IMR-90 (cell line): ENCODE results near the gene C15orf39. TPM values are rescaled to one million over a fixed set of nuclear protein-coding genes. Genes with fewer than 3 reads are reported as not detected.

Experiments
- ATAC-seq: fragments of 200-7000 bp; cut with Tn5 transposase; 2 replicates; pipeline ENCODE4 v1.9.1; 2020; ENCODE audit warnings: low read depth, mild to moderate bottlenecking, moderate library complexity
- BruUV-seq: library from RNA; stranded (reverse); fragments of 400-500 nt; replicated peaks from 2 replicates; lab custom pipeline; 2021; lab: Mats Ljungman, UMichigan
- CTCF ChIA-PET: fragments of 300-600 bp; formaldehyde crosslinking; extraction: SDS; loops from one replicate; lab custom pipeline; 2021; ENCODE audit warnings: antibody characterized with exemption; lab: Yijun Ruan, JAX
- POLR2A ChIA-PET: fragments of 300-600 bp; sonication (Branson Sonifier 250); formaldehyde crosslinking; loops from one replicate; lab custom pipeline; 2022; ENCODE audit warnings: antibody characterized with exemption; ENCODE audit not compliant: unreplicated experiment; lab: Charles Lee
- DNase-seq: peaks from one replicate; pipeline ENCODE4 v3.0.0; 2013
- H2AFZ ChIP-seq: replicated peaks from 2 replicates; pipeline ENCODE3; 2013; ENCODE audit warnings: low read length, mild to moderate bottlenecking; ENCODE audit not compliant: poor library complexity
- H2AK5ac ChIP-seq: 2 replicates; pipeline ENCODE4 v1.6.1; 2013; ENCODE audit warnings: low read depth, low read length, inconsistent platforms
- H2AK9ac ChIP-seq: replicated peaks from 2 replicates; pipeline ENCODE3; 2013; ENCODE audit warnings: mild to moderate bottlenecking, low read depth, low read length, moderate library complexity; ENCODE audit not compliant: poor library complexity
- H2BK120ac ChIP-seq: 2 replicates; pipeline ENCODE4 v1.6.1; 2013; ENCODE audit warnings: low read depth, low read length, inconsistent platforms
- H2BK15ac ChIP-seq: 3 replicates; pipeline ENCODE4 v1.6.1; 2013; ENCODE audit warnings: low read depth, low read length, inconsistent platforms
- H2BK20ac ChIP-seq: 2 replicates; pipeline ENCODE4 v1.6.1; 2013; ENCODE audit warnings: low read depth, mild to moderate bottlenecking, inconsistent platforms, low read length, moderate library complexity
- H2BK5ac ChIP-seq: 2 replicates; pipeline ENCODE4 v1.6.1; 2013; ENCODE audit warnings: mild to moderate bottlenecking, low read depth, low read length, inconsistent platforms; ENCODE audit not compliant: poor library complexity, severe bottlenecking
- H3K14ac ChIP-seq: replicated peaks from 2 replicates; pipeline ENCODE4 v1.6.1; 2013; ENCODE audit warnings: low read depth, low read length, inconsistent platforms
- H3K18ac ChIP-seq: 2 replicates; pipeline ENCODE4 v1.6.1; 2013; ENCODE audit warnings: low read depth, low read length, control low read depth
- H3K23ac ChIP-seq: 2 replicates; pipeline ENCODE4 v1.6.1; 2013; ENCODE audit warnings: low read depth, low read length, inconsistent platforms
- H3K27ac ChIP-seq: 2 replicates; pipeline ENCODE4 v1.5.1; 2013; ENCODE audit warnings: mild to moderate bottlenecking, control low read depth, low read length; ENCODE audit not compliant: insufficient read depth
- H3K27me3 ChIP-seq: 2 replicates; pipeline ENCODE4 v1.6.1; 2013; ENCODE audit warnings: low read length; ENCODE audit not compliant: control insufficient read depth, insufficient read depth
- H3K36me3 ChIP-seq: 2 replicates; pipeline ENCODE4 v1.6.1; 2013; ENCODE audit warnings: low read length, mixed read lengths; ENCODE audit not compliant: control insufficient read depth, insufficient read depth
- H3K4ac ChIP-seq: 2 replicates; pipeline ENCODE4 v1.6.1; 2013; ENCODE audit warnings: low read depth, low read length, inconsistent platforms
- H3K4me1 ChIP-seq: 2 replicates; pipeline ENCODE4 v1.6.1; 2013; ENCODE audit warnings: low read length, mixed read lengths; ENCODE audit not compliant: control insufficient read depth, insufficient read depth
- H3K4me2 ChIP-seq: 2 replicates; pipeline ENCODE4 v1.6.1; 2013; ENCODE audit warnings: low read depth, mild to moderate bottlenecking, control low read depth, low read length, moderate library complexity
- H3K4me3 ChIP-seq: 2 replicates; pipeline ENCODE4 v1.5.1; 2013; ENCODE audit warnings: low read depth, mild to moderate bottlenecking, control low read depth, low read length, moderate library complexity; ENCODE audit not compliant: insufficient read depth
- H3K56ac ChIP-seq: 2 replicates; pipeline ENCODE4 v1.6.1; 2013; ENCODE audit warnings: low read length, inconsistent platforms; ENCODE audit not compliant: insufficient read depth; ENCODE audit errors: extremely low read depth
- H3K79me1 ChIP-seq, 2 experiments: 2 replicates each; pipeline ENCODE4 v1.6.1; 2013; ENCODE audit warnings: low read length in 2 of 2, inconsistent platforms in 1 of 2, low read depth in 1 of 2
- H3K9ac ChIP-seq: 2 replicates; pipeline ENCODE4 v1.6.1; 2013; ENCODE audit warnings: low read depth, low read length, control low read depth
- H3K9me1 ChIP-seq: 2 replicates; pipeline ENCODE4 v1.6.1; 2013; ENCODE audit warnings: low read length, inconsistent platforms; ENCODE audit not compliant: insufficient read depth
- H3K9me3 ChIP-seq: 2 replicates; pipeline ENCODE4 v1.6.1; 2013; ENCODE audit warnings: low read length; ENCODE audit not compliant: control insufficient read depth, insufficient read depth
- H4K20me1 ChIP-seq: 2 replicates; pipeline ENCODE4 v1.6.1; 2013; ENCODE audit warnings: low read length, inconsistent platforms; ENCODE audit not compliant: insufficient read depth
- H4K5ac ChIP-seq: 2 replicates; pipeline ENCODE4 v1.6.1; 2013; ENCODE audit warnings: mild to moderate bottlenecking, low read depth, low read length, control low read depth
- H4K8ac ChIP-seq, 2 experiments: 2 replicates each; pipeline ENCODE4 v1.6.1; 2013; ENCODE audit warnings: low read depth in 2 of 2, low read length in 2 of 2, control low read depth in 1 of 2, inconsistent platforms in 1 of 2
- H4K91ac ChIP-seq: 2 replicates; pipeline ENCODE4 v1.6.1; 2013; ENCODE audit warnings: low read depth, low read length, inconsistent platforms; ENCODE audit not compliant: insufficient read depth
- BHLHE40 ChIP-seq: fragments of 150-350 bp; IDR thresholded peaks from 2 replicates; pipeline ENCODE4 v1.6.1; 2016; ENCODE audit warnings: mild to moderate bottlenecking, low read depth, low read length
- MAFK ChIP-seq: IDR thresholded peaks from 2 replicates; pipeline ENCODE4 v1.6.1; 2012; ENCODE audit warnings: low read depth, low read length, improper control_type of control experiment
- MXI1 ChIP-seq: IDR thresholded peaks from 2 replicates; pipeline ENCODE4 v1.6.1; 2012; ENCODE audit warnings: low read depth, mild to moderate bottlenecking, low read length, moderate library complexity, borderline replicate concordance
- RCOR1 ChIP-seq: IDR thresholded peaks from 2 replicates; pipeline ENCODE4 v1.6.1; 2012; ENCODE audit warnings: mild to moderate bottlenecking, low read length, improper control_type of control experiment; ENCODE audit not compliant: insufficient replicate concordance
- WGBS, 2 experiments: methylation state at CpG; one replicate each; pipeline versions ENCODE4 v1.1.5 to v1.1.7; 2013; ENCODE audit warnings: missing lambda C conversion rate in 2 of 2; ENCODE audit not compliant: insufficient read length in 1 of 2; ENCODE audit errors: extremely low coverage in 2 of 2; 5-methylcytosine and 5-hydroxymethylcytosine counted together
- dilution Hi-C: fragments of 300-500 bp; cut with HindIII; formaldehyde crosslinking; loops from one replicate; pipeline ENCODE4 v1.14.3; 2018; ENCODE audit warnings: low sequenced_read_pairs; ENCODE audit not compliant: unreplicated experiment
- in situ Hi-C: fragments of 300-500 bp; cut with MboI; formaldehyde crosslinking; loops from 3 replicates; pipeline ENCODE4 v1.14.3; 2019; ENCODE audit warnings: low sequenced_read_pairs, inconsistent platforms, mixed read lengths
- intact Hi-C: fragments of 100-400 bp; cut with micrococcal nuclease; formaldehyde crosslinking; loops from 2 replicates; pipeline ENCODE4 v1.10.0; 2022
- polyA plus RNA-seq, 3 experiments: library from polyadenylated mRNA; depleted of rRNA; stranded (reverse); fragments of >200 nt; gene quantifications; 2 replicates each; pipeline ENCODE4 v1.2.3, GENCODE V29; 2012; ENCODE audit warnings: low replicate concordance in 1 of 3
- total RNA-seq: library from RNA; depleted of rRNA; stranded (reverse); fragments of >200 nt; gene quantifications from 2 replicates; pipeline ENCODE4 v1.2.3, GENCODE V29; 2012

Gene C15orf39
- total and polyA plus RNA-seq, 2 of the 4 experiments (the other 2 are of a cell fraction) = 1.3 to 5.7 TPM

- intact Hi-C loops = no loop called here
Observed at GRCh38 chr15:75154461-75155062, 47.1 kb upstream of the C15orf39 start.

More at GRCh38 chr15:75154461-75155062, 47.1 kb upstream of the C15orf39 start:
- H4K8ac ChIP-seq = no peak overlapping the region
- TF ChIP-seq RCOR1 = no peak
- TF ChIP-seq MAFK = no peak
- no peak for TF ChIP-seq MXI1
- TF ChIP-seq BHLHE40 = no peak
- no peaks in the 10 kb centered on the region for H3K9me1 ChIP-seq
- H4K5ac ChIP-seq = no peak overlapping the region
- H3K4me3 ChIP-seq = no peak overlapping the region
- H3K79me1 ChIP-seq = no peaks in the 10 kb centered on the region
- no TSS peak for BruUV-seq
- no peak overlapping the region for H3K23ac ChIP-seq
- no peak overlapping the region for H3K4me2 ChIP-seq
- H2AK9ac ChIP-seq = no peak overlapping the region
- H3K36me3 ChIP-seq = no peaks in the 10 kb centered on the region
- H3K9ac ChIP-seq = no peak overlapping the region
- WGBS, 2 experiments = 63% methylated on average over 3 of the region's 7 CpGs; no CpG with 5 or more reads in 1 of the 2 experiments
- no peaks in the 10 kb centered on the region for H3K4me1 ChIP-seq
- ChIA-PET POLR2A (no interaction called here), CTCF (no interaction called here)
- no peak overlapping the region for H3K56ac ChIP-seq
- H3K27ac ChIP-seq = no peak overlapping the region
- DNase-seq (no peak), ATAC-seq (no peak)
- no peak overlapping the region for H3K18ac ChIP-seq
- H4K91ac ChIP-seq = no peak overlapping the region
- no peak overlapping the region for H2AFZ ChIP-seq
- no peaks in the 10 kb centered on the region for H4K20me1 ChIP-seq
- H2BK20ac ChIP-seq = no peak overlapping the region
- dilution Hi-C loops = no loop called here
- no peak overlapping the region for H2BK120ac ChIP-seq
- no peak overlapping the region; the same call in 1 of the 2 replicates for H3K14ac ChIP-seq
- H3K9me3 ChIP-seq = peaks cover 2% of the 10 kb centered on the region; the same call in 1 of the 2 replicates
- H2BK15ac ChIP-seq = no peak overlapping the region
- in situ Hi-C loops = no loop called here
- H2AK5ac ChIP-seq = no peak overlapping the region
- peaks cover 9% of the 10 kb centered on the region; the same call in 1 of the 2 replicates for H3K27me3 ChIP-seq
- no peak overlapping the region for H3K4ac ChIP-seq
- no peak overlapping the region for H2BK5ac ChIP-seq
